ENCODE data around the gene INSYN2B.

Gene INSYN2B

DNA sequence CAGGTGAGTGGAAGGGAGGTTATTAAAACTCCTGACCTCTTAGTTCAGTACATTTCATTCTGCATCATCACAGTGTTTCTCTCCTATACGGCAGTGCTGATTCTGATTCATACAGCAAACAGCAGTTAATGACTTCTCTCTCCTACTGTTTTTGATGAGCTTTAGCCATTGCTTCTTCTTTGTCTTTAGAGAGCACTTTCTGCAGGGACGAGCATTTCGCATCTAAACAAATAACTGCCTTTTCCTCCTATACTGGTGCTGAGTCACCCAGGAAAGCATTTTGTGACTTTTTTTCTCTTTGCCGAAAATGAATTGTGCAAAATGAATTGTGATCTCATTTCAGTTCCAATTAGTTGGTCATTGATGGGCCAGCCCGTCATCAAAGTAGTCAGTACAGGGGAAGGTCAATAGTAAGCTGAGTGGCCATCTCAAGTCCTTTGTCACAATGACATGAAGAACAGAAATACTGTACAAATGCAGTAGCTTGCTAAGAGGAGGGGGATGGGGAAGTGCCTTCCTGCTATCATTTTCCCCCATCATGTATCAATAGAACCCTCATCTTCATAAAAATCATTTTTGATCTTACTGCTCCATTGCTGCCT is 98.5 kb downstream of the INSYN2B start:
- DNase-seq = no peak

DNA sequence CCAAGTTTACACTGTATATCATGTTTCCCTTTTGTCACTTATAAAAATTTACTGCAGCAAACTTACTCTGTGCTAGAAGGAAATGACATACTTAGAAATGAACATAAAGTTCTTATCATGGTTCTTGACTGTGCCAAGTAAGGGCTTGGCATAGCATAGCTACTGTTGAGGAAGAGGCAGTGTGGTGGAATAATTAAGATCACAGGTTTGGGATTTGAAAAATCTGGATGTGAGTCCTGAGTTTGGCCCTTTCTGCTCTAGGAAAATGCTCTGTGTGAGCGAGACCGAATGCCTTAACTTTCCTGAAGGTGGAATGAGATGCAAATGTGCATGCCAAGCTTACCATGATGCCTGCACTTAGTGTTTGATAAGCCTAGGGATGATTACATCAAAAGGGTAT is 99.5 kb downstream of the INSYN2B start:
- no peak for DNase-seq

DNA sequence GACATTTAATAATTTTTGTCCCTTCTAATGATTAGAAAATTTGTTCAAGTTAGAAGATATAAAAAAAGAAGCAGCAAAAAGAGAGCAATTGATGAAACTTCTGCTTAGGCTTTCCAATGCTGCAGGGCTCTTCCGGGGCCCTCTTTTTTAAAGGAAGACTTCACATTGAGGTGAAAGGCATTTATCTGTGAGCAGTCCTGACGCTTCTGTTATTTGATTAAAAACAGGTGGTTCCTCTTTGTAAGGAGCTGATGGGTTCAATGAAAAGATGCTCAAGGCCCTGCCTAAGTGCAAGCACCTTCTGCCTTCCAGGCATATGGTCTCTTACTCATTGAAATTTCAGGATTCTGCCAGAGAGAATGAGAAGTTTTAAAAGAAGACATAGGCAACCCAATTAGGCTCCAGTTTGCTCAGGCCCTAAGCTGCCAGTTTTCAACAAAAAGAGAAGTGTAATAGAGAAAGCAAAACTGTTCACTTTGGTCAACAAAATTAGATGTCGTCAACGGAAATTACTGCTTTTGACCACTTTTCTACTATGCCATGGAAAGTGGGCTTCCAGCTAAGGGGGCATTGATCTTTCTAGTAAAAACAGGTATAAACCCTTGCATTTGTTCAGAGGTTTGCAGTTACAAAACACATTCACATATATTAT is 100.2 kb downstream of the INSYN2B start:
- no peak for DNase-seq

DNA sequence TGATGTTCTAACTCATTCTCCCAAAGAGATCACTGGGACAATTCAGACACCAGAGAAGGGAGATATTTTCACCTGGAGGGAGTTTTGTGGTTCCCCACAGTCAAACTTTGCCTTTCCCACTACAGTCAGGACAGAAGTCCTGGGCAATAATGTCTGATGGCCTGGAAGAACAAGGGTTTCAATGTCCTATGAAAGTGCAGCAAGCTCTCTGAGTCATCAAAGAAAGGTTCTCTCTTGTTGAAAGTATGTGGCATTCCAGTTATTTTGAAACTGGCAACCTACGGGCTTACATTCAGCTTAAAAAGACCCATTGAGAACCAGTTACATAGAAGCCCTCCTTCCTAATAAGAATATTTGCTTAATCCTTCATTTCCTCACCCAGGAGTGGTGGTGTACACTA is 103.9 kb downstream of the INSYN2B start:
- DNase-seq = no peak

DNA sequence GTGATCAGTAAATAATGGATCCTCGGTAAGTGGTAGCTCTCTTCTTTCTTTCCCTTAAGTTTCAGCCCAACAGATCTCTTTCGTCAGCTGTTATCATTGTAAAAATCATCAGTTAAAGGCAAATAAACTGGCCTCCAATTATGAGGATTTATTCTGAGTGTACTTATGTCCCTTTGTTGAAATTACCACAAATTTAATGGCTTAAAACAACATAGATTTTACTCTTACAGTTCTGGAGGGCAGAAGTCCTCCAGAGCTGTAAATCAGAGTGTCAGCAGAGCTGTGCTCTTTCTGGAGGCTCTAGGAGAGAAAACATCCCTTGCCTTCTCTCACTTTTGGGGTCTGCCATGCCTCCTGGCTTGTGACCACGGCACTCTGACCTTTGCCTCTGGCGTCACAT is 104.6 kb downstream of the INSYN2B start:
- no peak for DNase-seq

DNA sequence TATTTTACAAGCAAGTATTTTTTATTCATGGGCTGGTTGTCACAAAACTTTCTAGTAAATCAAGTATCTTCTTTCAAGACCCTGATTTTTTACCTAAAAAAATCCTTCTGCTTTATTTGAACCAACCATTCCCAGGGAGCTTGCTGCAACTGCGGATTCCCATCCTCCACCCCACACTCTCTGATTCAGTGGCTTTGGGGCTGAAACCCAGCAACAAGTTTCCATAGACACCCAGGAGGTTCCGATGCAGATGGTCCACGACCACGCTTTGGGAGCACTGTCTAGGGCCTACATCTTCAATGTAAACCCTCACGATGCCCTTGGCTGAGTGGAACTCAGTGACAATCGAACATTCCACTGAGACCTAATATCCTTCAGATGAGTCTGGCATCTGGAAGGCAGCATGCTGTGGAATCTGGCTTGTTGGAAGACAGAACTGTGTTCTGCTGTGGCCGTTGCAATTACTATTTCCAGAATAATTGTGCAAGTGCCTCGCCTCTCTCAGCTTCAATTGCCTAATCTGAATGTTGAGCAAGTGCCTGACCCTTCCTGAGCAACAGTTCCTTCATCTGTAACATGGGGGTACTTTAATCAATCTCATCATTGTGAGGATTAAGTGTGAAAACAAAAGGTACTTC is 105.1 kb downstream of the INSYN2B start:
- DNase-seq = no peak

DNA sequence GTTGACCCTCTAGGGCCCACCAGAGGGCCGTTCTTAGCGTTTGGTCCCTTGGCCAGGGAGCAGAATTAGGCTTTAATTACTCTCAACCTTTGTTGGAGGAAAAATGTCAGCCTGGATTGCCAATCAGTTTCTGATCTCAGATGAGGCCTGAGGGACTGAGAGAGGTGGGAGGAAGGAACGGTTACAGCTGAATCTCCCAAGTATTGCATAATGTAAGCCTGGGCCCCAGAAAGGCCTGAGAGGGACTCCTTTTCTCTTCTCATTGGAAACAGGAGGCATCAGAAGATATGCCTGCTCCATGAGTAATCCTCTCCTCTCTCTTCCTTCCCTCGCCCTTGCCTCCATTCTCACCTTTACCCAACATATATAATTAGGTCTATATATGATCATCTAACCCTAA is 105.7 kb downstream of the INSYN2B start:
- no peak for DNase-seq

DNA sequence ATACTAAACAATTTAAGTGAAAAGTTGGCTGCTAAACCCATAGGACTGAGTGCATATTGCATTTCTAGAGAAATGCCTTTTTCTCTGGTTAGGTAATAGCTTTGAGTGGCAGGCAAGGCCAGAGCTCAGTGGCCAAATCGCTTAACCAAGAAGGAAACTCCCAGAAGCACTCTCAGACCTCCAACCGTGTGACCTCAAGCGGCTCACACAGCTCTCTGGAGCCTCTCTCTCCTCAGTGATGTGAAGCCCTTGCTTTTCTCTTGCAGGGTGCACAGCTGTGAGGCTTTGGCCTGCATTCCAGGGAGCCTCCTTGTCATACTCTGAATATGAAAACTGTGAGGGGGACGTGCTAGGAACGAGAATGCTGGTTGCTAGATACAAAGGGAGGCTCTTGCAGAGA is 106.7 kb downstream of the INSYN2B start:
- DNase-seq = no peak

DNA sequence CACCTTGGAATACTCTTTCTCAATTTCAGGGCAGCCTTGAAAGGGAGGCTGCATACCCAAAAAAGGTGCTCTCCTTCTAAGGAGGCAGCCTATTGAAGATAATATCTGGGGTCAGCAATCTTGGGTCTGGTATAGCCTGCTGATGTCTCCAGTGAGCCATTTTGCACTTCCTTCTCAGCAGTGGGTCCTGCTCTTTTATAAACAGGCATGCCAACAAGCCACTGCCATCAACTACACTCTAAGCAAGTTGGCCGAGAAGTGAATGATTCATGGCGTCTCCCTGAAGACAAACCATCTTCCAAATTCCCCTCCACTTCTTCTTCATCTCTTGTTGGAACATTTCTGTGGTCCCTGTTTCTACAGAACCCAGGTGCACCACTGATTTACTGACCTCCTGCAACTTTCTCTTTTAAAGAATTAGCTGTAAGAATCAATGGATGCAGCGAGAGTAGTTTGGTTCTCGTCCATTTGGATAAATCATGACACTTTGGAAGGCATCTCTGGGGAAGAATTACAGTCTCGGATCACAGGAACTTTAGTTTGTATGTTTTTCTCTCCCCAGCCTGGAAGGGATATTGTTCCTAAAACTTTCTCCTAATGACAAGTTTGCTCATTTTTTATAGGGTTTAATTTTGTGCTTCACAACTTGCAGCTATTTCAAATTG is 108.3 kb downstream of the INSYN2B start:
- DNase-seq = no peak

DNA sequence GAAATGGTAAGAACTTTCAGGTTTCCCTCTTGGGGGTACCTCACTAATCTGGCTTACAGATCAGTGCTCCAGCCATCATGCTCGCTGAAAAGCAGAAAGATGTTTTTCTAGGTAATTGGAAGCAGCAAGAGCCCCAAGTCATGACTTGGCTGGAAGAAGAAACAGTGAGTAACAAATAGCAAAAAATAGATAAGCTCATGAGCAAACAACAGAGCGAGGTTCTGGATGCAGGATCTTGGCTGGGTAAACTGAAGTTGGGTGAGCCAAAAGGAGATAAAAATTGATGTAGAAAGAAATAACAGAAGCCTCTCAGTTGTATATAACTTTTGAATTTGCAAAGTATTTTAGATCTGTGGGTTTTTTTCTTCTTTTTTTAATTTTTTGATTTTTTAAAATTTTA is 110.1 kb downstream of the INSYN2B start:
- no peak for DNase-seq

DNA sequence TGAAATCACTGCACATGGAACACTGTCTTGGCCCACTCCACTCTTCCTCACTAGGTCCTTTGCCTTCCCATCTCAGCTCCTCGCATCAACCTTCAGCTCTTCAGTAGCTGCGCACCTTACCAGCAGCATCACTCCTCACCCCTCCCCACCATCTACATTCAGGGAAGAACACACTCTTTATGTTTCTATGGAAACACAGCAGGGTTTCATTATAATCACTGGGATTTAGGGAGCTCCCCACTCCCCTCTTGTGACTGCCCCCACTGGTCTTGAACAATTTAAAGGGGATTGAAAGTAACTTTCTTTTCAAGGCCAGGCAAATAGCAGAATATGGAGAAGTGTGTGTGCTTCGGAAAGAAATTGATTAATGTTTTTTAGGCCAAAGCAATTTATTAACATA is 111.2 kb downstream of the INSYN2B start:
- no peak for DNase-seq

DNA sequence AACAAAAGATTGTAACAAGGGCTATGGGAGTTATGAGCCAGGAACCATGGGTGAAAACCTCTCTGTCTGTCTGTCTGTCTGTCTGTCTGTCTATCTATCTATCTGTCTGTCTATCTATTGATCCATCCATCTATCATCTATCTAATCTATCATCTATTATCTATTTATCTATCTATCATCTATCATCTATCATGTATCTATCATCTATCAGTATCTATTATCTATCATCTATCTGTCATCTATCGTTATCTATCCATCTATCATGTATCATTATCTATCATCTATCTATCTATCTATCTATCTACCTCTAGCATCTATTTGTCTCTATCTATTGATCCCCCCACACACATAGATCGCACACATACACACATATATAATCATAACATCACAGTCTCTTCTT is 112.9 kb downstream of the INSYN2B start:
- no peak for DNase-seq

DNA sequence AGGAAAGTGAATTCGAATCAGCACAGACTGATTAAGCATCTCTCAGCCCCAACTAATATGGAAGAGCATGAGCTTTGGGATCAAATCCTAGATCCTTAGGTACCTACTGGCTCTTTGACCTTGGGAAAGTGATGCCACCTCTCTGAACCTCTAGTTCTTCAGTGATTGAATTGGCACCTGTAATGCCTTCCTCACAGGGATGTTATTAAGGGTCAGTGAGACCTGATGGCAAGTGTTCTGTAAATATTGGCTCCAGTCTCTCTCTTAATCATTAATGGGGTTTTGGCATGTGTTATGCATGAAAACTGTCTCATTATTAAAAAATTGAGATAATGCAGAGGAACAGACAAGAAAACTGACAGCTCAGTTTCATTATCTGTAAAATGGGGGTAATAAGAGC is 115.8 kb downstream of the INSYN2B start:
- DNase-seq = no peak

DNA sequence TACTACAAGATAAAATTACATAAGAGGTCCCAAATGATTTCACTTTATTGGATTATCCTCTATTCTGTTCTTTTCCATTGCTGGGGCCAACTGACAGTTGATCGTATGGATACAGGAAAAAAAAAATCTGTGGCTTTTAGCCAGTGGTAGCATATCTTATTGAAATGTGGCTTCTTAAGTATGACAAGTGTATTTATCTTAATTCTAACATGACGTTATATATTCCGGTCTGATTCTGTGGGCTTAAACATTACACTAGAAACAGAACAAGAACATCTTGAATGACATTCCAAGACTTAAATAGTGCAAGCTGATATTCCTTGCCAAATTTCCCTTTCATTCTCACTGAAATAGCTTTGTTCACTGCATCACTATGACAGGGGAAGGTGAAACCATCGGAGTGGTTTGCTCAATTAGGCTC is 117.9 kb downstream of the INSYN2B start:
- no peak for DNase-seq

DNA sequence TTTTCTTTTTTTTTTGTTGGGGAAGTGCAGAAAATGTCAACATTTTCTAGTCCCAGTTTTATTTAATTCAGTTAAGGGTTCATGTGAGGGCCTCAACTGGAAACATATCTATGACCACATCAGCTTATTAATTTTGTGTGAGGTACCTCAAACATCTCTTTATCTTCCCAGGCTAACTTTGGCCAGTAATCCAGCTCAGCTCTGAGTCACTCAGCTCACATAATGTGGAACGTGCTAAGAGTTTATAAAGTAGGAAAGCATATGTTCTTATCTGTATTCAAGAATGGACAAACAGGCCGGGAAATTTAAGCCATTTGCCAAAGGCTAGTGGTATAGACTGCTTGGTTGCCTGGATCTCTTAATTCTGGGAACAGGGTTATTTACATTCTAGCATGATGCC is 118.4 kb downstream of the INSYN2B start:
- peak; percentile 37 for DNase-seq

DNA sequence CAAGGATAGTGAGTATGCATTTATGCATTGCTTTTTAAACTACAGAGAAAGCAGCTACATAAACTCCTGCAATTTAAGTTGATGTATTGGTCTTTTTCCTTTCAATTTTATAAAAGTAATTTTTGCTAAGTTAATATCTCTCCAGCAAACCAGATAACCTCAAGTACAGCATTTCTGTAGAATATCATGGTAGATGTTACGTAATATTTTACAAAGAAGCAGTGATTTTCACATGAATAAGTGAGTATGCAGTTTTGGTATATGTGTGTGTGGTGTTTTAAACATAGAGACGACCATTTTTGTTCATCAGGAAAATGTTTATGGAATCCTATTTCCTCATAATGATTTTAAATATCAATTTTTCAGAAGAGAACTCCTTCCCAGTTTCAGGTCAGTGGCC is 118.9 kb downstream of the INSYN2B start:
- DNase-seq = no peak

DNA sequence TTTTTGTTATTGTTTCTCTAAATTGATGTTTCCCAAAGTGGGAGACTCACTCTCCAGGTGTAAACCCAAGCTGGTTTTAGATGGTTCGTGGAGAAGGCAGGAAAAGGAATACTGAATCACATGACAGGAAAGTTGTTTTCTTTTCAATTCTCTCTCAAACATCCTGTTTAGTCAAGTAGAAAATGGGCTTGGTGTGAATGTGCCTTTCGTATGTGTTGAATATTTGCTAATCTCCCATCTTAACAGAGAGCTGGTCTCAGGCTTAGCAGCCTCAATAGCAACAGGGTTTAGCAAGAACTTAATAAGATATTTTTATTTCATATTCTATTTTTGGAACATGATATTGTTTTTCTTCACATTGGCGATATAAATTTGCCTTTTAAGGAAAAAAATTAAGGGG is 119.7 kb downstream of the INSYN2B start:
- no peak for DNase-seq

DNA sequence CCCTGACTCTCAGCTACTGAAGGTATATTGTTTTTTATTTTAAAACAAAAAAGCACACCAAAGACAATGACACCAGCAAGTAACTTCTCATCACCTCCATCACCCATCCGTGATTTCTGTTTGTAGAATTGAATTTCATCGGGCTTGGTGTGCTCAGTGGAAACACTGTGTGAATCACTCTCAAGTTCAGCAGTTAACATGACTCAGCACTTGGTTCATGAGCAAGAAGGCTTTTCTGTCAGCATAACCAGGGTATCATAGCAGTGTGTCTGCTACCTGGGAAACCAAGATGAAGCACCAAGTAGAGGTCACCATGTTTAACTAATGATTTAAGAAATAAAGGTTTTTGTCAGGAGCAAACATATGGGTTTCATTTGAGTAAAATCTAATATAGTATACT is 123.7 kb downstream of the INSYN2B start:
- peak; percentile 72 for DNase-seq

DNA sequence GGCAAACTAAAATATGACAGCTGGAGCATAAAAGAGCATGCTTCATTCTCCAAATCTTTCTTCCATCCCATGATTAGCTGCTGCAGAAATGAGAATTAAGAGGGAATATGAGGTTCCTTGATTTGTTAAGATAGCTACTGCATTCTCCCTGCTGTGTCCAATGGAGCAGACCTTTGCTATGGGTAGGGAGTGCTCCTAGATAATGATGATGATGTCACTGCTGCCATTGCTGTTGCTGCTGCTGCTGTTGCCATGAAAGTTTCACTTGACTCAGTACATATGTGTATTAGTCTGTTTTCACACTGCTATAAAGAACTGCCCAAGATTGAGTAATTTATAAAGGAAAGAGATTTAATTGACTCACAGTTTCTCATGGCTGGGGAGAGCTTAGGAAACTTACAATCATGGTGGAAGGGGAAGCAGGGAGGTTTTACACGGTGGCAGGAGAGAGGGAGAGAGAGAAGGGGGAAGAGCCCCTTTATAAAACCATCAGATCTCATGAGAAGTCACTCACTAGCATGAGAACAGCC is 128.9 kb downstream of the INSYN2B start:
- DNase-seq = no peak

DNA sequence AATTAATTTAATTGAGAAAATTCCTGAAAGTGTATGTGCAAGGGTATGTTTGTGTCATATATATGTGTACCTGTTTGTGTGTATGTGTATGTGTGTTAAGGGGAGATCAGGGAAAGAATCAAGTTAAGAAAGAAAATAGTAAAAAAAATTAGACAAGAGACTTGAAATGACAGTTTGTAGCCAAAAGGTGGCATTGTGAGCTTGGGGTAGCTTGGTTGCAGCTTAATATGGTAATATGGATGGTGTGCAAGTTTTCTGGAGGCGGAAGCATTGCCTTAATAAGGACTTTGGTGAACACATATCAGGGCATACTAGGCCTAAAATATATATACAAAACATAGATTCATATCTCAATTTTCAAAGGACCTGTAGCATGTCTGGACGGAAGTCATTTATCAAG is 129.9 kb downstream of the INSYN2B start:
- no peak for DNase-seq

DNA sequence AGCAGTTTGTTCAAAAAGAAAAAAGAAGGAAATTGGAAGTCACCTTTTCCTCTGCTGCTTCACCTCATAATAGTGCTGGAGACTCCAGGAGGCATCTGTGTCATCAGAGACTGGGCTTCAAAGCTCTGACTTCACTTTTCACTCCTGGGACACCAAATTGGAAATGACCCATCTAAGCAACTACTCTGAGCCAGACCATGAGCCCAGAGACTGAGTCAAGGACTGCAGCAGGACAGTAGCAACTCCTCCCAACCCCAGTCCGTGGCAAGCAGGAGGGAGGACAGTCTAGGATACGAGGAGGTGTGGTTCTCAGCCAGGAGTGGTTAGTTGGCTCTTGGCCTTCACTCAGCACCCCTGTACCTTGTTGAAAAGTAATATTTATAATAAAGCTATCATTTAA is 131.5 kb downstream of the INSYN2B start:
- DNase-seq = no peak

DNA sequence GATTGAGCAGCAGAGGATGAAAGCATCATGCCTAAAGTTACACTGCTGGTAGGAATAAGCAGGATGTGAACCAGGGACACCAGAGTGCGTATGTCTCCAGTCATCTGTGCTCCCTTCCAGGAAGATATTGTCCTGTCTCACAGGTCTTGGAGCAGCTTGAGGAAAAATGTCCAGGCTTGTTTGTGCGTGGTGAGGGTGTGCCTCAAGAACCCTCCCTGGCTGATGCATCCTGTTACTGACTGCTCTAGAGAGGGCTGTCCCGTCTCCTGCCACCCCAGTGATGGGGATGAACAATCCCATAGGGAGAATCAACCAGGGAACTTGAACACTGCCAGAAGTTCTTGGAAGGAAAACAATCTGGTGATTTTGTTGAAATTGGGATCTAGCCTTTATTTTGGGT is 132.0 kb downstream of the INSYN2B start:
- DNase-seq = no peak

DNA sequence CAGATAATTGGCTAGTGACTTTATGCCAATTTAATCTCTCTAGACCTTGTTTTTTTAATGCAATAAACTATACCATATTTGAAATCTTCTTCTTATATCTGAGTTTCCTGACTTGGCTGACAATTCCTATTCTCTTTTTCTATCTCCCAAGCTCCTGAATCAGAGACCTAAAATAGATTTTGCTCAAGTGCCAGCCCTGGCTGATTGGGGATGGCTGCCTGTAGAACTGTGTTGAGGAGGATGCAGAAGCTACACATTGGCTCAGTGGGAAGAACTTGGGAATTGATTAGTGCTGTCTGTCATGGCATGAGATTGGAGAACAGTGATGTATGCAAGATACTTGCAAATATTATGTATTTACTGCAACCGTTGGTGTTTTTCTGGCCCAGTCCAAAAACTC is 132.8 kb downstream of the INSYN2B start:
- no peak for DNase-seq

DNA sequence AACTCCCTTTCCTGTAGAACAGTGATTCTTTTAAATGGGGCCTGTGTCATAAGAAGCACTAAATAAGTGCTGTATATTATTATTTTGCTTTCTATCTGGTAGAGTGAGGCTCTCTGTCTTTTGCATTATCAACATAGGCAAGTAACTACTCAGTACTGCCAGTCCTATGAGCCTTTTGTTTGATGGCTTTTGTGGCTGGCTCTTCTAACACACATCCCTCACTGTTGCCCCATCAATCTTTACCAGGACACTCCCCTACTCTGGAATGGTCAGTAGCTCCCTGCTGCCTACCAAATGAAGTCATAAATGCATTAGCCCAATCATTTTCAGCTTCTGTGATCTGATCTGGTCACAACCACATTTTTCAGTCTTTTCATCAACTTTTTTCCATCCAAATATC is 137.6 kb downstream of the INSYN2B start:
- no peak for DNase-seq
